LNCAP (cell line): ENCODE results near the gene CA11.

Experiments
- CTCF ChIP-seq: fragments of 450-650 bp; IDR thresholded peaks from 2 replicates; pipeline ENCODE4 v1.5.1; 2017; ENCODE audit warnings: mild to moderate bottlenecking

The CA11 gene

GRCh38 chr19:48644355-48644754, 1.6 kb downstream of the CA11 start:
- TF ChIP-seq CTCF, result no peak

- no peak for TF ChIP-seq CTCF
These were observed 3.1 kb downstream of the CA11 start for GRCh38 chr19:48642862-48643261.

GRCh38 chr19:48641850-48642249, 4.1 kb downstream of the CA11 start:
- TF ChIP-seq CTCF, result no peak

GRCh38 chr19:48639483-48640375, 6.3 kb downstream of the CA11 start:
- TF ChIP-seq CTCF, result no peak

- no peak for TF ChIP-seq CTCF
These were observed 7.1 kb downstream of the CA11 start for GRCh38 chr19:48638831-48639381.

- TF ChIP-seq CTCF, result no peak; the same call in 1 of the 2 replicates
These were observed 7.8 kb downstream of the CA11 start for GRCh38 chr19:48637948-48638830.

GRCh38 chr19:48637449-48637947, 8.5 kb downstream of the CA11 start:
- TF ChIP-seq CTCF, result no peak
